ENCODE results near the gene BTK.
"Not testable (repeated sequence)": the region's sequence is repeated elsewhere in the genome, so short reads cannot be mapped to it uniquely, and the experiment has no call there.

BTK gene

GRCh38 chrX:101357166-101357795 is 28.7 kb downstream of the BTK start:
- no peak for DNase-seq
- Histone ChIP-seq H3K36me3 (no peaks in the 10 kb centered on the region), H3K4me3 (no peak overlapping the region), H3K27ac (no peak overlapping the region), H3K9me3 (no peaks in the 10 kb centered on the region), H3K27me3 (no peaks in the 10 kb centered on the region), H3K4me1 (no peaks in the 10 kb centered on the region)
- intact Hi-C loops (cut with DNase I; ENCODE audit: low total_unique reads) = no loop called here
- TF ChIP-seq CTCF (IDR thresholded peaks at IDR 0.05) = no peak

DNA sequence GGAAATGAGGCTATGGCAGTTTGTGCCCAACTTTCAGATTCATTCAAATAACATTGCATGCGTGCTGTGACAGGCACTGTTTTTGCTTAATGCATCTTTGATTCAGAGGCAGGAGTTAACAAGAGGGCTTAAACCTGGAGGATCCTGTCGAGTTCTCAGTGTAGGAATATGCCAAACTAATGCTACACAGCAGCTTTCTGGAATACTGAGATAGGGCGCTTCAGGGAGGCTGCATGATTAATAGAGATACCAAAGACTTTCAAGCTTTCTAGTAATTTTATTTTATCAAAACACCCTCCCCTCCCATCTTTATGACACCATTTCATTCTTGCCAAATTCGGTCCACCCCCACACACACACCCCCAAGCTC is 36.8 kb downstream of the BTK start:
- Histone ChIP-seq H3K36me3 (no peaks in the 10 kb centered on the region), H3K4me1 (no peaks in the 10 kb centered on the region), H3K27ac (peak overlapping the region; percentile 82 to 84), H3K9me3 (no peaks in the 10 kb centered on the region), H3K4me3 (peak overlapping the region; percentile 68), H3K27me3 (no peaks in the 10 kb centered on the region)
- no peak for DNase-seq
- intact Hi-C loops (cut with DNase I; ENCODE audit: low total_unique reads) = no loop called here
- TF ChIP-seq CTCF (IDR thresholded peaks at IDR 0.05) = no peak

GRCh38 chrX:101348452-101349192 is 37.4 kb downstream of the BTK start, which contains the start of gene TIMM8A:
TSS of gene TIMM8A (minus strand) at chrX:101348742. CDS start at chrX:101348664, 78 bp downstream.
- intact Hi-C loops (cut with DNase I; ENCODE audit: low total_unique reads) = no loop called here

DNA sequence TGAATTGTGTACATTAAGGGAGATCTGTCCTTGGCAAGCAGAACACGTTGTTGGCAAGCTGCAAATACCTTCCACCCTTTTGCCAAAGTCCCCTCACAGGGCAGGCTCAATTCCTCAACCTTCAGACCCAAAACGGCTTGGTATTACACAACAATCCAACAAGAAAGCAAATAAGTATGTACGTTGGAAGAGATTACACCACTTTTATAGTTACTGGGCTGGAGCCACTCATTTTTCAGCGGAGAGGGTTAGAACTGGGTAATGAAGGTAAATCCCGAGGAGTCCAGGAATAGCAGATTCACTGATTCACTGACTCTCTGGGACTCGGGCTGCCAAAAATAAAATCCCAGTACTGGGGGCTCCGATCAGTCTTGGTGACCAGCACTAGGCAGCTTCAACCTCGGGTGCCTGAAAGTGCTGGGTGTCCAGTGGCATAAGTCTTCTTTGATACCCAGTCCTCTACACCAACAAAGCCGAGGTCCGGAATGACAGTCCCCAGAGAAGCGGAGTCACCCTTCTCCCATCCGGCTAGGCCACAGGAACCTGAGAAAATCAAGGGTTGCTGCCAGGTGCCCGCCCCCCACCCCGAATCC is 38.0 kb downstream of the BTK start:
- peak overlapping the region; percentile 68 for H3K4me3 ChIP-seq
- intact Hi-C loops (cut with DNase I; ENCODE audit: low total_unique reads) = no loop called here
- no peaks in the 10 kb centered on the region for H3K4me1 ChIP-seq
- H3K27ac ChIP-seq = peak overlapping the region; percentile 82 to 84
- no peak for DNase-seq
- no peaks in the 10 kb centered on the region for H3K36me3 ChIP-seq
- H3K9me3 ChIP-seq = no peaks in the 10 kb centered on the region
- H3K27me3 ChIP-seq = no peaks in the 10 kb centered on the region
- TF ChIP-seq CTCF (IDR thresholded peaks at IDR 0.05) = no peak

More at GRCh38 chrX:101348452-101349192, 37.4 kb downstream of the BTK start, which contains the start of gene TIMM8A:
- H3K27ac ChIP-seq = peak within 1 kb of the TSS; percentile 82 to 84
- H3K36me3 ChIP-seq = no peaks in the 10 kb centered on the region
- H3K9me3 ChIP-seq = no peaks in the 10 kb centered on the region
- peak within 1 kb of the TSS; percentile 68 for H3K4me3 ChIP-seq
- H3K4me1 ChIP-seq = no peaks in the 10 kb centered on the region
- DNase-seq = peak; percentile 75 to 85
- TF ChIP-seq CTCF (IDR thresholded peaks at IDR 0.05) = no peak
- H3K27me3 ChIP-seq = no peaks in the 10 kb centered on the region

DNA sequence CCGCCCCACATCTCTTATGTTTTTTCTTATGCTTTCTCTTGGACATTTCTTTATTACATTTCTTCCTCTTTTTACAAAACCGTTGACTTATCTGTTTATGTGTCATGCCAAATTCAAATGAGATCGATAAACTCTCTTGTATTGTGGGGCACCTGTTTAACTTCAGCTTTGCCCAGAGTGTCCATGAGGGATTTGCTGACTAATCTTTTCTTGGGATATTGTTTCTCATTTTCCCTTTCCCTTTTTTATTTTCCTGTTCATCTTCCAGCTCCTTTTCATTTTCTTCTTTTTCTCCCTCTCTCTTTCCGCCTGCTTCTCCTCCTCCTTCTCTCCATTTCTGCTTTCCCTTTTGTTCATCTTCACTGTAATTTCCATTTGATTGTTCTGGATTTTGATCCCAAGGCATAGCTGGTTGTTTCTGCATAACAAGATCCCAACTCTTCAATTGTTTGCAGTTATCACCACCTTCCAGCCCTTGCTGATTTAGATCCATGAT is 48.2 kb downstream of the BTK start:
- intact Hi-C loops (cut with DNase I; ENCODE audit: low total_unique reads) = loop anchor here (5.0 kb wide), 1 partner anchor 1629 kb away; no protein-coding TSS in a partner anchor

GRCh38 chrX:101334310-101334709 is 51.7 kb downstream of the BTK start:
- intact Hi-C loops (cut with DNase I; ENCODE audit: low total_unique reads); H3K36me3 ChIP-seq; DNase-seq; H3K27me3 ChIP-seq; H3K27ac ChIP-seq; H3K4me1 ChIP-seq; H3K4me3 ChIP-seq; H3K9me3 ChIP-seq: not testable (repeated sequence)

More for the DNA sequence above, 48.2 kb downstream of the BTK start:
- TF ChIP-seq CTCF (IDR thresholded peaks at IDR 0.05) = no peak
- H3K4me3 ChIP-seq = no peak overlapping the region
- no peaks in the 10 kb centered on the region for H3K36me3 ChIP-seq
- H3K27ac ChIP-seq = no peak overlapping the region
- no peak for DNase-seq
- H3K27me3 ChIP-seq = no peaks in the 10 kb centered on the region
- peaks cover 0 to 3% (median 0%) of the 10 kb centered on the region in 3 donors for H3K9me3 ChIP-seq
- H3K4me1 ChIP-seq = no peaks in the 10 kb centered on the region

GRCh38 chrX:101326600-101326999 is 59.4 kb downstream of the BTK start:
- H3K36me3 ChIP-seq; H3K4me3 ChIP-seq; H3K9me3 ChIP-seq; H3K27me3 ChIP-seq; H3K4me1 ChIP-seq; H3K27ac ChIP-seq; intact Hi-C loops (cut with DNase I; ENCODE audit: low total_unique reads); DNase-seq: not testable (repeated sequence)
